Prostate gland (tissue), 2 donors: ENCODE measurements around the gene THEM5. TPM values are rescaled to one million over a fixed set of nuclear protein-coding genes. Genes with fewer than 3 reads are reported as not detected.

Experiments
- DNase-seq: peaks from one replicate; pipeline ENCODE4 v3.0.0-alpha.2; 2019; ENCODE audit warnings: low spot score
- H3K27ac ChIP-seq, 2 donors: fragments of 200-600 bp; sonication (generic); 2 replicates each; pipeline ENCODE4 v1.5.1; 2017 to 2019
- H3K27me3 ChIP-seq: fragments of 200-600 bp; sonication (generic); replicated peaks from 2 replicates; pipeline ENCODE4 v1.5.1; 2019; ENCODE audit not compliant: insufficient read depth
- H3K36me3 ChIP-seq, 2 donors: fragments of 200-600 bp; sonication (generic); 1 replicate in 1 of 2; 2 replicates in 1 of 2; pipeline versions ENCODE4 v1.5.1 to v1.8.1; 2017 to 2019
- H3K4me1 ChIP-seq: fragments of 200-600 bp; sonication (generic); replicated peaks from 2 replicates; pipeline ENCODE4 v1.5.1; 2019
- H3K4me3 ChIP-seq, 2 donors: fragments of 200-600 bp; sonication (generic); 2 replicates each; pipeline ENCODE4 v1.5.1; 2017 to 2019
- H3K9me3 ChIP-seq: fragments of 200-600 bp; sonication (generic); 2 replicates; pipeline ENCODE4 v1.5.1; 2017
- CTCF ChIP-seq, 4 experiments: fragments of 200-600 bp in 2 of 4; fragments of 450-650 bp in 2 of 4; sonication (generic) in 2 of 4; IDR thresholded peaks; 1 replicate in 3 of 4; 2 replicates in 1 of 4; pipeline ENCODE4 v1.5.1; 2016 to 2019; ENCODE audit warnings: antibody characterized with exemption in 4 of 4, mild to moderate bottlenecking in 2 of 4, moderate library complexity in 2 of 4
- POLR2A ChIP-seq: fragments of 450-650 bp; IDR thresholded peaks from one replicate; pipeline ENCODE4 v1.6.1; 2016; ENCODE audit warnings: antibody characterized with exemption, mild to moderate bottlenecking
- POLR2AphosphoS5 ChIP-seq: sonication (generic); formaldehyde crosslinking; IDR thresholded peaks from one replicate; pipeline ENCODE4 v1.6.1; 2017; ENCODE audit warnings: antibody characterized with exemption
- WGBS: methylation state at CpG from one replicate; pipeline ENCODE4 v1.1.5; 2018; 5-methylcytosine and 5-hydroxymethylcytosine counted together
- intact Hi-C: fragments of 100-400 bp; cut with DNase I; formaldehyde crosslinking; loops from one replicate; pipeline ENCODE4 v1.14.2; 2022
- total RNA-seq, 2 donors: library from RNA; depleted of rRNA; stranded (reverse); fragments of >200 nt; gene quantifications; one replicate each; pipeline ENCODE4 v1.1.0, GENCODE V29; 2016

The THEM5 gene
- total RNA-seq, 2 donors from 2014 or later, result not detected

GRCh38 chr1:151819227-151819835, 34.2 kb downstream of the THEM5 start:
- no peak for DNase-seq
- Histone ChIP-seq H3K36me3 (no peaks in the 10 kb centered on the region), H3K27ac (no peak overlapping the region), H3K4me1 (no peaks in the 10 kb centered on the region), H3K27me3 (no peaks in the 10 kb centered on the region), H3K9me3 (no peaks in the 10 kb centered on the region), H3K4me3 (no peak overlapping the region)
- WGBS, result 91% methylated on average over 12 of the region's 12 CpGs
- intact Hi-C loops, result no loop called here
- TF ChIP-seq POLR2AphosphoS5, result no peak
- no peak for TF ChIP-seq POLR2A
- no peak for TF ChIP-seq CTCF (IDR thresholded peaks at IDR 0.05)

GRCh38 chr1:151817353-151817730, 36.2 kb downstream of the THEM5 start:
- no peaks in the 10 kb centered on the region for H3K4me1 ChIP-seq
- DNase-seq, result no peak
- no peaks in the 10 kb centered on the region for H3K9me3 ChIP-seq
- intact Hi-C loops, result no loop called here
- WGBS, result 74% methylated on average over 7 of the region's 7 CpGs
- no peak overlapping the region for H3K4me3 ChIP-seq
- no peaks in the 10 kb centered on the region for H3K27me3 ChIP-seq
- TF ChIP-seq CTCF (IDR thresholded peaks at IDR 0.05) (no peak), POLR2AphosphoS5 (no peak), POLR2A (no peak)
- no peak overlapping the region for H3K27ac ChIP-seq
- H3K36me3 ChIP-seq, result no peaks in the 10 kb centered on the region

- TF ChIP-seq POLR2AphosphoS5, result no peak
- TF ChIP-seq POLR2A, result no peak
- no peak for TF ChIP-seq CTCF (IDR thresholded peaks at IDR 0.05)
- H3K27me3 ChIP-seq, result no peaks in the 10 kb centered on the region
- intact Hi-C loops, result no loop called here
- no peaks in the 10 kb centered on the region for H3K9me3 ChIP-seq
- H3K4me3 ChIP-seq, result no peak overlapping the region
- H3K36me3 ChIP-seq, result no peaks in the 10 kb centered on the region
- DNase-seq, result no peak
- no peaks in the 10 kb centered on the region for H3K4me1 ChIP-seq
- WGBS, result 74% methylated on average over 26 of the region's 26 CpGs
- no peak overlapping the region for H3K27ac ChIP-seq
Measured at GRCh38 chr1:151816548-151817352, 36.8 kb downstream of the THEM5 start.

- Histone ChIP-seq H3K9me3 (no peaks in the 10 kb centered on the region), H3K4me1 (no peaks in the 10 kb centered on the region), H3K4me3 (no peak overlapping the region), H3K27ac (no peak overlapping the region), H3K27me3 (no peaks in the 10 kb centered on the region), H3K36me3 (no peaks in the 10 kb centered on the region)
- TF ChIP-seq CTCF (IDR thresholded peaks at IDR 0.05) (no peak), POLR2AphosphoS5 (no peak), POLR2A (no peak)
- no peak for DNase-seq
- intact Hi-C loops, result no loop called here
- 70% methylated on average over 12 of the region's 12 CpGs for WGBS
Measured at GRCh38 chr1:151815716-151816327, 37.7 kb downstream of the THEM5 start.
